H1 (cell line): ENCODE measurements around the gene UGT1A10. TPM values are rescaled to one million over a fixed set of nuclear protein-coding genes. Genes with fewer than 3 reads are reported as not detected.

Experiments
- CTCF ChIA-PET: fragments of 300-600 bp; sonication (Branson Sonifier 250); formaldehyde crosslinking; loops from one replicate; lab custom pipeline; 2021; ENCODE audit not compliant: partially characterized antibody; lab: Charles Lee
- POLR2A ChIA-PET: fragments of 300-600 bp; sonication (Branson Sonifier 250); formaldehyde crosslinking; loops from one replicate; lab custom pipeline; 2021; ENCODE audit warnings: inconsistent platforms; ENCODE audit not compliant: partially characterized antibody; lab: Charles Lee
- DNase-seq, 2 experiments: peaks; one replicate each; pipeline versions ENCODE4 v3.0.0 to v3.0.0-alpha.2; 2010 to 2022; ENCODE audit warnings: low spot score in 2 of 2, low read depth in 1 of 2, mixed read lengths in 1 of 2
- FAIRE-seq: peaks from 2 replicates; lab custom pipeline; 2011; peaks lifted over from hg19 to GRCh38; lab: Jason Lieb, UNC
- H2AFZ ChIP-seq: 2 replicates; pipeline ENCODE4 v1.8.1; 2012; ENCODE audit warnings: low read length, inconsistent platforms
- H2AK5ac ChIP-seq: 2 replicates; pipeline ENCODE4 v1.6.1; 2013; ENCODE audit warnings: low read depth, low read length
- H2BK120ac ChIP-seq: replicated peaks from 2 replicates; pipeline ENCODE3; 2013; ENCODE audit warnings: low read depth, low read length, inconsistent platforms
- H2BK12ac ChIP-seq: 2 replicates; pipeline ENCODE4 v1.6.1; 2013; ENCODE audit warnings: low read depth, low read length
- H2BK15ac ChIP-seq: 2 replicates; pipeline ENCODE4 v1.6.1; 2013; ENCODE audit warnings: low read length
- H2BK20ac ChIP-seq: 2 replicates; pipeline ENCODE4 v1.6.1; 2013; ENCODE audit warnings: low read length
- H2BK5ac ChIP-seq: 2 replicates; pipeline ENCODE4 v1.6.1; 2013; ENCODE audit warnings: low read depth, low read length
- H3K14ac ChIP-seq: 2 replicates; pipeline ENCODE4 v1.6.1; 2013; ENCODE audit warnings: inconsistent platforms; ENCODE audit not compliant: insufficient read length
- H3K18ac ChIP-seq: 2 replicates; pipeline ENCODE4 v1.6.1; 2013; ENCODE audit warnings: low read length; ENCODE audit errors: extremely low read depth
- H3K23ac ChIP-seq: 2 replicates; pipeline ENCODE4 v1.6.1; 2013; ENCODE audit warnings: inconsistent platforms; ENCODE audit not compliant: insufficient read length
- H3K23me2 ChIP-seq: 2 replicates; pipeline ENCODE4 v1.6.1; 2013; ENCODE audit warnings: low read depth, low read length
- H3K27ac ChIP-seq: 2 replicates; pipeline ENCODE4 v1.6.1; 2011; ENCODE audit warnings: low read depth, low read length, inconsistent platforms
- H3K27me3 ChIP-seq, 4 experiments: replicated peaks in 1 of 4; 1 replicate in 1 of 4; 2 replicates in 3 of 4; pipeline versions ENCODE4 v1.6.1 to v1.8.1; 2011 to 2013; ENCODE audit warnings: low read length in 3 of 4, mild to moderate bottlenecking in 3 of 4, inconsistent platforms in 2 of 4, mixed read lengths in 2 of 4, moderate library complexity in 1 of 4; ENCODE audit not compliant: control insufficient read depth in 3 of 4, insufficient read depth in 3 of 4; ENCODE audit errors: extremely low read depth in 1 of 4
- H3K36me3 ChIP-seq, 4 experiments: 2 replicates each; pipeline versions ENCODE4 v1.6.1 to v1.8.1; 2011 to 2013; ENCODE audit warnings: mild to moderate bottlenecking in 4 of 4, low read length in 3 of 4, moderate library complexity in 2 of 4, control low read depth in 1 of 4, inconsistent platforms in 1 of 4; ENCODE audit not compliant: insufficient read depth in 4 of 4, control insufficient read depth in 2 of 4
- H3K4ac ChIP-seq: replicated peaks from 2 replicates; pipeline ENCODE3; 2013; ENCODE audit warnings: low read length, low read depth, mixed read lengths, inconsistent platforms; ENCODE audit not compliant: insufficient read length
- H3K4me1 ChIP-seq, 4 experiments: replicated peaks in 1 of 4; 1 replicate in 1 of 4; 2 replicates in 3 of 4; pipeline versions ENCODE4 v1.6.1 to v1.8.1; 2011 to 2013; ENCODE audit warnings: low read length in 3 of 4, inconsistent platforms in 2 of 4, mixed read lengths in 1 of 4; ENCODE audit not compliant: insufficient read depth in 4 of 4, control insufficient read depth in 3 of 4
- H3K4me2 ChIP-seq, 2 experiments: 2 replicates each; pipeline versions ENCODE4 v1.6.1 to v1.8.1; 2011 to 2013; ENCODE audit warnings: low read depth in 2 of 2, low read length in 2 of 2, control low read depth in 1 of 2, inconsistent platforms in 1 of 2, mild to moderate bottlenecking in 1 of 2; ENCODE audit not compliant: insufficient read depth in 1 of 2
- H3K4me3 ChIP-seq, 4 experiments: fragments of 200-600, 300-600 bp in 1 of 4; sonication (generic), shearing (Covaris generic), sonication (Bioruptor Twin) in 1 of 4; 2 replicates each; pipeline versions ENCODE4 v1.5.1 to v1.8.1; 2011 to 2016; ENCODE audit warnings: low read length in 4 of 4, low read depth in 3 of 4, control low read depth in 2 of 4, inconsistent platforms in 2 of 4, mild to moderate bottlenecking in 2 of 4, mixed read lengths in 1 of 4, moderate library complexity in 1 of 4; ENCODE audit not compliant: insufficient read depth in 2 of 4; ENCODE audit errors: extremely low read depth in 1 of 4
- H3K56ac ChIP-seq: replicated peaks from 2 replicates; pipeline ENCODE3; 2013; ENCODE audit warnings: low read depth, mild to moderate bottlenecking, mixed read lengths, low read length, inconsistent platforms; ENCODE audit not compliant: insufficient read length
- H3K79me1 ChIP-seq: 2 replicates; pipeline ENCODE4 v1.6.1; 2013; ENCODE audit warnings: low read depth, low read length, control low read depth
- H3K79me2 ChIP-seq, 2 experiments: 2 replicates each; pipeline versions ENCODE4 v1.6.1 to v1.8.1; 2012 to 2013; ENCODE audit warnings: low read length in 2 of 2, mild to moderate bottlenecking in 2 of 2, inconsistent platforms in 1 of 2; ENCODE audit not compliant: insufficient read depth in 2 of 2, control insufficient read depth in 1 of 2
- H3K9ac ChIP-seq, 4 experiments: replicated peaks in 1 of 4; 1 replicate in 1 of 4; 2 replicates in 3 of 4; pipeline versions ENCODE4 v1.6.1 to v1.8.1; 2011 to 2013; ENCODE audit warnings: low read depth in 3 of 4, low read length in 3 of 4, control low read depth in 2 of 4, mild to moderate bottlenecking in 2 of 4, moderate library complexity in 2 of 4, inconsistent platforms in 1 of 4; ENCODE audit errors: extremely low read depth in 1 of 4
- H3K9me3 ChIP-seq, 2 experiments: 2 replicates each; pipeline versions ENCODE4 v1.6.1 to v1.8.1; 2012 to 2013; ENCODE audit warnings: mild to moderate bottlenecking in 2 of 2, moderate library complexity in 2 of 2, control low read depth in 1 of 2, inconsistent platforms in 1 of 2, low read depth in 1 of 2, low read length in 1 of 2, mixed read lengths in 1 of 2; ENCODE audit not compliant: insufficient read depth in 2 of 2
- H4K20me1 ChIP-seq, 2 experiments: replicated peaks in 1 of 2; 2 replicates each; pipeline versions ENCODE3 to v1.8.1; 2011 to 2013; ENCODE audit warnings: inconsistent platforms in 2 of 2, low read length in 2 of 2, mild to moderate bottlenecking in 1 of 2; ENCODE audit not compliant: insufficient read depth in 2 of 2, control insufficient read depth in 1 of 2
- H4K5ac ChIP-seq: 2 replicates; pipeline ENCODE4 v1.6.1; 2013; ENCODE audit warnings: low read length, low read depth, mixed read lengths, inconsistent platforms; ENCODE audit not compliant: insufficient read length
- H4K8ac ChIP-seq: 2 replicates; pipeline ENCODE4 v1.8.0; 2013; ENCODE audit warnings: mild to moderate bottlenecking, moderate library complexity, low read length, inconsistent platforms; ENCODE audit not compliant: insufficient read depth; ENCODE audit errors: extremely low read depth
- H4K91ac ChIP-seq: replicated peaks from 2 replicates; pipeline ENCODE3; 2013; ENCODE audit warnings: low read length, mixed read lengths, inconsistent platforms; ENCODE audit not compliant: insufficient read length
- ASH2L ChIP-seq: fragments of 200-600, 300-600 bp; sonication (generic); IDR thresholded peaks from one replicate; pipeline ENCODE4 v1.7.1; 2017; ENCODE audit warnings: low read length
- WGBS, 2 experiments: shearing (Covaris generic) in 1 of 2; methylation state at CpG; one replicate each; pipeline versions ENCODE4 v1.1.6 to v1.1.7; 2013 to 2015; ENCODE audit warnings: low lambda C conversion rate in 2 of 2, mixed read lengths in 2 of 2, inconsistent platforms in 1 of 2, low coverage in 1 of 2, missing lambda C conversion rate in 1 of 2; ENCODE audit not compliant: insufficient replicate concordance in 2 of 2, insufficient coverage in 1 of 2, insufficient read length in 1 of 2; ENCODE audit errors: extremely low coverage in 1 of 2, missing lambda C conversion rate in 1 of 2; 5-methylcytosine and 5-hydroxymethylcytosine counted together
- polyA plus RNA-seq, 7 experiments: library from polyadenylated mRNA; depleted of rRNA in 3 of 7; stranded (reverse) in 5 of 7; unstranded in 2 of 7; fragments of >200 nt in 5 of 7; fragments of 200-250 nt in 2 of 7; gene quantifications; 1 replicate in 5 of 7; 2 replicates in 1 of 7; 4 replicates in 1 of 7; pipeline versions ENCODE4 v1.2.1 to v1.2.3, GENCODE V29; 2011 to 2013; ENCODE audit warnings: missing spikeins in 2 of 7, mixed read lengths in 2 of 7
- total RNA-seq: library from RNA; stranded (reverse); fragmentation: NEBNext Ultra II Directional; extraction: Animal tissue kit (Norgen Biotek cat#: 25700); gene quantifications from 2 replicates; pipeline ENCODE4 v1.2.1, GENCODE V29; 2021
- TF ChIP-seq, protein P1 (sequence below), 3 experiments: IDR thresholded peaks; 1 replicate in 2 of 3; 2 replicates in 1 of 3; pipeline versions ENCODE4 v1.5.1 to v1.6.1; 2011; ENCODE audit warnings: low read length in 3 of 3, mild to moderate bottlenecking in 3 of 3, inconsistent platforms in 2 of 3, low read depth in 1 of 3, moderate library complexity in 1 of 3; ENCODE audit not compliant: insufficient read depth in 1 of 3; ENCODE audit errors: control extremely low read depth in 1 of 3

The UGT1A10 gene
- total and polyA plus RNA-seq, 2 of the 8 experiments (the other 6 are each of a cell fraction or from before 2014, with no cell fraction given) = not detected

DNA sequence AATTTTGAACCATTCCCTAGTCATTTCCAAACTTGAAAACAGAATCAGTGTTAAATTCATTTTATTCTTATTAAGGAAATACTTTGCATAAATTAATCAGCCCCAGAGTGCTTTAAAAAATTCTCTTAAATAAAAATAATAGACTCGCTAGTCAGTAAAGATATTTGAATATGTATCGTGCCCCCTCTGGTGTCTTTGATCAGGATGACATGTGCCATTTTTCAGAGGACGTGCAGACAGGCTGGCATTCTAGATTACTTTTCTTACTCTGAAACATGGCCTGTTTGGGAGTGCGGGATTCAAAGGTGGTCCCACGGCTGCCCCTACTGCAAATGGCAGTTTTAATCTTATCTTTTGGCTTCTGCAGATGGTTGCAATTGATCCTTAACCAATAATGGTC, 136.3 kb downstream of the UGT1A10 start:
- TF ChIP-seq ASH2L = no peak
- TF ChIP-seq, protein P1, sequence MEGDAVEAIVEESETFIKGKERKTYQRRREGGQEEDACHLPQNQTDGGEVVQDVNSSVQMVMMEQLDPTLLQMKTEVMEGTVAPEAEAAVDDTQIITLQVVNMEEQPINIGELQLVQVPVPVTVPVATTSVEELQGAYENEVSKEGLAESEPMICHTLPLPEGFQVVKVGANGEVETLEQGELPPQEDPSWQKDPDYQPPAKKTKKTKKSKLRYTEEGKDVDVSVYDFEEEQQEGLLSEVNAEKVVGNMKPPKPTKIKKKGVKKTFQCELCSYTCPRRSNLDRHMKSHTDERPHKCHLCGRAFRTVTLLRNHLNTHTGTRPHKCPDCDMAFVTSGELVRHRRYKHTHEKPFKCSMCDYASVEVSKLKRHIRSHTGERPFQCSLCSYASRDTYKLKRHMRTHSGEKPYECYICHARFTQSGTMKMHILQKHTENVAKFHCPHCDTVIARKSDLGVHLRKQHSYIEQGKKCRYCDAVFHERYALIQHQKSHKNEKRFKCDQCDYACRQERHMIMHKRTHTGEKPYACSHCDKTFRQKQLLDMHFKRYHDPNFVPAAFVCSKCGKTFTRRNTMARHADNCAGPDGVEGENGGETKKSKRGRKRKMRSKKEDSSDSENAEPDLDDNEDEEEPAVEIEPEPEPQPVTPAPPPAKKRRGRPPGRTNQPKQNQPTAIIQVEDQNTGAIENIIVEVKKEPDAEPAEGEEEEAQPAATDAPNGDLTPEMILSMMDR (IDR thresholded peaks at IDR 0.05; ENCODE audit: control extremely low read depth in 1 of 3, insufficient read depth in 1 of 3, low read depth in 1 of 3, low read length in 3 of 3) = no peak
- TF ChIP-seq, all 59 proteins: peak for 0
- no peak overlapping the region for H2AK5ac ChIP-seq
- CTCF ChIA-PET = no interaction called here

More for the DNA sequence above, 136.3 kb downstream of the UGT1A10 start:
- H4K8ac ChIP-seq = no peak overlapping the region
- FAIRE-seq (no peak), DNase-seq (no peak)
- H2BK120ac ChIP-seq = no peak overlapping the region
- H3K4me1 ChIP-seq = no peaks in the 10 kb centered on the region; a peak in 1 of 7 replicates
- H2AFZ ChIP-seq = no peak overlapping the region
- no peak overlapping the region for H2BK20ac ChIP-seq
- H3K4me2 ChIP-seq = no peak overlapping the region
- no peak overlapping the region for H4K5ac ChIP-seq
- no peaks in the 10 kb centered on the region for H3K27me3 ChIP-seq
- H3K4me3 ChIP-seq = no peak overlapping the region
- no peak overlapping the region for H3K4ac ChIP-seq
- peaks cover 2% of the 10 kb centered on the region; the same call in 1 of the 2 replicates for H3K23me2 ChIP-seq
- H4K91ac ChIP-seq = no peak overlapping the region
- H3K14ac ChIP-seq = no peak overlapping the region
- H2BK12ac ChIP-seq = no peak overlapping the region
- H2BK15ac ChIP-seq = no peak overlapping the region
- H3K56ac ChIP-seq = no peak overlapping the region
- H3K18ac ChIP-seq = no peak overlapping the region
- H3K36me3 ChIP-seq = no peaks in the 10 kb centered on the region
- H3K9me3 ChIP-seq = peaks cover 7 to 15% of the 10 kb centered on the region in 2 experiments; a peak in 3 of 4 replicates
- no peak overlapping the region for H3K23ac ChIP-seq
- H3K79me1 ChIP-seq = no peaks in the 10 kb centered on the region
- H3K27ac ChIP-seq = no peak overlapping the region
- POLR2A ChIA-PET = no interaction called here
- WGBS, 2 experiments = 93% methylated on average over 5 of the region's 5 CpGs; no CpG with 5 or more reads in 1 of the 2 experiments
- H3K9ac ChIP-seq = no peak overlapping the region
- H3K79me2 ChIP-seq = no peaks in the 10 kb centered on the region
- no peak overlapping the region for H2BK5ac ChIP-seq
- H4K20me1 ChIP-seq = no peaks in the 10 kb centered on the region
